ENCODE measurements around the gene HKDC1.
"Not testable (repeated sequence)": the region's sequence is repeated elsewhere in the genome, so short reads cannot be mapped to it uniquely, and the experiment has no call there.

HKDC1 gene

DNA sequence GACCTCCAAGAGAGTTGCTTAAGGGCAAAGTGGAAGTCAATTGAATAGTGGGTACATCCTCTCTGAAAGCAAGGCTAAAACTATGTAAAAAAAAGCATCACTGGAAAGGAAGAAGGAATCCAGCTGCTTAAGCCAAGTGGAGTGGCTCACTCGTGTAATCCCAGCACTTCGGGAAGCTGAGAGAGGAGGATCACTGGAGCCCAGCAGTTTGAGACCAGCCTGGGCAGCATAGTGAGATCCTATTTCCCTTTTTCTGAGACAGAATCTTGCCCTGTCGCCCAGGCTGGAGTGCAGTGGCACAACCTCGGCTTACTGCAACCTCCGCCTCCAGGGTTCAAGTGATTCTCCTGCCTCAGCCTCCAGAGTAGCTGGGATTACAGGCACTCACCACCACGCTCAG lies 64.3 kb downstream of the HKDC1 start:
- not testable (repeated sequence) for DNase-seq

DNA sequence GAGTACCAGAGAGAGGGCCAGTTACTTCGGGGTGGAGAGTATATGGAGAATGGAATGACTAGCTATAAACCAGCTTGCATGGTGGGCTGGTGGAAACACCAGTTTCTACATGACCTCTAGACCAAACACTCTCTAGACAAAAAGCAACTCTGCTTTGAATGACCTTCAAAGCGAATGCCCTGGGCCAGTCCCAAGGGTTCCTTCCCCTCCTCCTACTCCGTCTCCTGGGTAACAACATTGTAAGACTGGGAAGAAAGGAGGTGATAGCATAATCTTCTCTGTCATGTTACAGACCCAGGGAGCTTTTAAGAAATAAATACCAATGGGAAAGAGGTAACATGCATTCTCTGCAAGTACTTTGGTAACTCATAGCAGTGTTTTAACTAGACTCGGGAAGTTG lies 65.6 kb downstream of the HKDC1 start:
- no peak for DNase-seq

DNA sequence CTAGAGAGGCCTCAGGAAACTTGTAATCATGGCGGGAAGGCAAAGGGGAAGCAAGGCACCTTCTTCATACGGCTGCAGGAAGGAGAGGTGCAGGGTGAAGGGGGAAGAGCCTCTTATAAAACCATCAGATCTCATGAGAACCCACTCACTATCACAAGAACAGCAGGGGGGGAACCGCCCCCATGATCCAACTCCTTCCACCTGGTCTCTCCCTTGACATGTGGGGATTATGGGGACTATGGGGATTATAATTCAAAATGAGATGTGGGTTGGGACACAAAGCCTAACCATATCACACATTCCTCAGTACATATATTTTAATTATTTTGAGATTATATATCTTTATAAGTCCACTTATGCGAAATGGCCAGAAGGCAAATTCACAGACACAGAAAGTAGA lies 67.0 kb downstream of the HKDC1 start:
- no peak for DNase-seq

DNA sequence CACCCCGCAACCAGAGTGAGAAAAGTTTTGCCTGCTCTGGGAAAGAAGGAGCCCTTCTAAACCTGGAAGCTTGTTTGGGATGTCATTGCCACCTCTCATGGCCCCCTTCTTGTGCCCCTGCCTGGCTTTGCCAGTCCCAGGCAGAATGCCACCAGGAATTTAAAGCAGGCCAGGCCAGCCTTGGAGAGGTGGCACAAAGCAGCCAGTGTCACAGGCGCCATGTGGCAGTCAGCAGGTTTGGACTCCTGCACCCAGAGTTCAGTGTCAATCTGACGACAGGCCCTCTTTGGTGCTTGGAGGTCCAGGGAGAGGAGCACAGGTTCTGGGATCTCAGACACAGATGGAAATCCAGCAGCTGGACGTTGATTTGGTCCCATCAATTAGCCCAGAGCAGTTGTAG lies 70.9 kb downstream of the HKDC1 start:
- DNase-seq = no peak

DNA sequence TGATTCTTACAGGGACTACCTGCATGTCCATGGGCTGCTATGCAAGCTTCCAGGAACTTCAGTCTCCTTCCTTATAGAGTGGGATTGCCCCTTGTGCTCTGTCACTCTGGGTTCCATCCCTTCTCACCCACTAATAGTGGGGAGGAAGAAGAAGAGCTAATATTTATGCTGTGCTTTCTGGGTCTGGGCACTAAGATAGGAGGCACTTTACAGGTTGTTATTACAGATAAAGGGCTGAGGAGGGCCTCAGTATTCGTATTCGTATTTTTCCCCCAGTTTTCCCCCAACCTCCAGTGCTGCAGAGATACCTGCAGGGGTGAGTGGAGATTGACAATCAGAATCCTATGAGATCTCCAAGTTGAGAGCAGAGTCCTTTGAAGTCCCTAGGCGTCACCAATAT lies 72.3 kb downstream of the HKDC1 start:
- DNase-seq = no peak

DNA sequence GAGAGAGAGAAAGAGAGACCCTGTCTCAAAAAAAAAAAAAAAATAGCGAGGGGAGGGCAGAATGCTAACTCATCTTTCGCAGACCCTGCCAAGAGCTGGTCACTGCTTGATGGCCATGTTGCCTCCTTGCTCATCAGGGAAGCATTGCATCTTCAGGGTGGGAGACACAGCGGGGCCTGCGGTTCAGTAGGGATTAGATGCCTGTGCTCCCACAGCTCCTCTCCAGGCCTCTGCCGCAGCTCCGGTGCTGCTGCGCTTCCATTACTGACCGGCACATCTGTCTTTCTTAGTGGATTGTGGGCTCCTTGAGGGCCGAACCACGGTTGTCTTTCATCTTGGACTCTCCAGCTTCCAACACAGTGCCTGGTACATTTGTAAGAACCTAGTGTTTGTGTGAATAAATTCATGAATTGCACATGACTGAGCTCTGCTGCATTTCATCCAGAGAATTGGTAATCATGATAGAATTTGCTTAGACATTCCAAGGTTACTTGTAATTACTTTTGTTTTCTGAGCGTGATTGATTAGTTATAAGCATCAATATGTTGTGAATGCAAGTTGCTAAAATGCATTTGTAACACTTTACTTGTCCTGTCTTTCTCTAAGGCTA lies 75.0 kb downstream of the HKDC1 start:
- DNase-seq = no peak

DNA sequence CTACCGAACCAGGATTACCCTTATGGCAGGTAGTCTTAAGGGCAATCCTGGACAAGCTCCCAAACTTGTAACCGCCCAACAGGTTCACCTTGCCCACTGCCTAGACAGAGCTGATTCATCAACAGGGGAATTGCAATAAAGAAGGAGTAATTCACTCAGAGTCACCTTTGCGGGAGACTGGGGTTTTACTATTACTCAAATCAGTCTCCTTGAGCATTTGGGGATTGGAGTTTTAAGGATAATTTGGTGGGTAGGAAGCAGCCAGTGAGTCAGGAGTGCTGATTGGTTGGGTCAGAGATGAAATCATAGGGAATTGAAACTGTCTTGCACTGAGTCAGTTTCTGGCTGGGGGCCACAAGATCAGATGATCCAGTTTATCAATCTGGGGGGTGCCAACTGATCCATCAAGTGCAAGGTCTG lies 83.5 kb downstream of the HKDC1 start:
- no peak for DNase-seq

DNA sequence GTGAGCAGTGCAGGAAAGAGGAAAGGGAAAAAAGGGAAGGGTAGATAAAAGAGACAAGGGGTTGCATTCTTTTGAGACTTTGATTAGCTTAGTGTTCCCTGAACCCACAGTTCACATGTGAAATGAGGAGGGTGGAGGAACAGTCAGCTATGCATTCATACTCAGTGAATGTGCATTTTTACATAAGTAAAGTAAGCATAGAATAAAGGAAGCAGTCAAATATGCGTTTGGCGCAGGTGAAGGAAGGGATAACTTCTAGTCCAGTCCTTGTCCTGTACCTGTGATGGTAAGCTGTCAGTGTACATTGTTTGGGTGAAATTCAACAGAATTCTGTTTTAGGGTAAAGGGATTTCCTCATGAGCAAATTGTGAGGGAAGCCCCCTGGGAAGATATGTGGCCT lies 86.3 kb downstream of the HKDC1 start:
- DNase-seq = no peak

DNA sequence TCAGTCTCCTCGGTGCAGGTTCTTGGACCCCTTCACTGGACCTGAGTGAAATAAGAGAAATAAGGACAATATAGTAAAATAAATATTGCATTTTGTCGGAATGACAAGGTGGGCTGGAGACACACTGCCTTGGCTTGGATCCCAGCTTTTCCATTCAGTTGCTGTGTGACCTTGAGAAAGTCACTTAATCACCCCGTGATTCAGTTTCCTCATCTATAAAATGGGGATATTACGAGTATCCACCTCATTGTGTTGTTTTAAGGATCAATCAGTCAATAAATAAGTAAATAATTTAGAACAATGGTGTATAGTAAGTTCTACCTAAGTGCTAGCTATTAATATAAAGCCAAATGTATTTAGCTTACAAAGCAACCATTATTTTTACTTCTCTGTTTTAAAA lies 87.3 kb downstream of the HKDC1 start:
- no peak for DNase-seq

DNA sequence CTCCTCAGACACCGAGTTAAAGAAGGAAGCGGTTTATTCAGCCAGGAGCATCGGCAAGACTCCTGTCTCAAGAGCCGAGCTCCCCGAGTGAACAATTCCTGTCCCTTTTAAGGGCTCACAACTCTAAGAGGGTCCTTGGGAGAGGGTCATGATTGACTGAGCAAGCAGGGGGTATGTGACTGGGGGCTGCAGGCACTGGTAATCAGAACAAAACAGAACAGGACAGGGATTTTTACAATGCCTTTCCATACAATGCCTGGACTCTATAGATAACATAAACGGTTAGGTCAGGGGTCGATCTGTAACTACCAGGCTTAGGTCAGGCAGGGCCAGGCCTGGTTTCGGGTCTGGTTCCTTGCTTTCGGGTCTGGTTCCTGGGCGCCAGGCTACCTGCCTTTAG lies 88.2 kb downstream of the HKDC1 start:
- DNase-seq = not testable (repeated sequence)

DNA sequence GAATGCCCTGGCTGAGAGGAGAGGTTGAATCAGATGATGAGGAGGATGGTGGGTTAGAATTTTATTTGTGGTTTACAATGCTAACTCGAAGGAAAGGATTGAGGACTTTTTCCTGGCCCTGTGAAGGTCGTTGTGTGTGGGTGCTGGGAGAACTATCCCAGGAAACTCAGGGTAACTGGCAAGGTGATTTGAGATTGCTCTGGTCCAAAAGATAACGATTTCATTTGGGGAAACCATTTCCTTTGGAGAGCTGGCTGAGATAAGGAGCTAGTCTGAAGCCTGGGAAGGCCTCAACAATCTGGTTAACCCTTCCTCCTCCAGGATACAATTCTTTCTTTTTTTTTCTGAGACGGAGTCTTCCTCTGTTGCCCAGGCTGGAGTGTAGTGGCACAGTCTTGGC lies 91.2 kb downstream of the HKDC1 start:
- DNase-seq = no peak

DNA sequence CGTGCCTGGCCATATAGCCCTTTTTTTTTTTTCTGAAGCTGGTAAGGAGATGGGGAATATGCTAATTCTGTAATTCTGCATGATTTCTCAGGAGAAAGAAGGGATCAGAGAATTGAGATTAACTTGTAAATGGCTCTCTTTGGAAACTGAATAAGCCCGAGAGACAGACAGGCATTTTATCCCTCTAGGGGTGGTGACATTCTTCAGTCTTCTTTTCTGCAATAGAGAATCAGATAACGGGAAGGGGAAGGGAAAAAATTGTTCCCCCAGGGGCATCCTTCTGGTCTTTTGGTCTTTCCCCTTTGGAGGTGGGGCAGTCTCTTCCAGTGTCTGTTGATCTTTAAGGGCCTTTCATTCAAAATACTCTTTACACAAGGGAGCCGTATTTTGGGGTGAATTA lies 92.4 kb downstream of the HKDC1 start:
- DNase-seq = no peak

DNA sequence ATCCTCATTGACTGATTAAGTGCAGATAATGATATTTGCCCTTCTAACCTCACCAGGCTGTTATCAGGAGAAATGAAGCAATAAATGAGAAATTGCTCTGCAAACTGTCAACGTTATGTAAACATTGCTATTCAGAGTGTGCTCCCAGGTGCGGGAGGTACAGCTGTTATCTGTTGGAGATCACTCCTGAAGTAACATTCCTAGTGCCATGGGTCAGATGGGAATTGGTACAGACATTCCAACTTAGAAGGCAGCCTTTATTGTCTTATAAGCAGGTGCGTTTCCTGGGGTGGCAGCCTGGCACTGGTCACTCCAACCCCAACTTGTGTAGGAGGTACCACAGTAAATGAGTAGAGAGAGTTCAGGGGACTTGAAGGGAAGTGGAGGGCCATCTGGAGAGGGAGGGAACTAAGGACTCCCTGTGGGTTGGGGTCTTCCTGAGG lies 95.0 kb downstream of the HKDC1 start:
- no peak for DNase-seq

DNA sequence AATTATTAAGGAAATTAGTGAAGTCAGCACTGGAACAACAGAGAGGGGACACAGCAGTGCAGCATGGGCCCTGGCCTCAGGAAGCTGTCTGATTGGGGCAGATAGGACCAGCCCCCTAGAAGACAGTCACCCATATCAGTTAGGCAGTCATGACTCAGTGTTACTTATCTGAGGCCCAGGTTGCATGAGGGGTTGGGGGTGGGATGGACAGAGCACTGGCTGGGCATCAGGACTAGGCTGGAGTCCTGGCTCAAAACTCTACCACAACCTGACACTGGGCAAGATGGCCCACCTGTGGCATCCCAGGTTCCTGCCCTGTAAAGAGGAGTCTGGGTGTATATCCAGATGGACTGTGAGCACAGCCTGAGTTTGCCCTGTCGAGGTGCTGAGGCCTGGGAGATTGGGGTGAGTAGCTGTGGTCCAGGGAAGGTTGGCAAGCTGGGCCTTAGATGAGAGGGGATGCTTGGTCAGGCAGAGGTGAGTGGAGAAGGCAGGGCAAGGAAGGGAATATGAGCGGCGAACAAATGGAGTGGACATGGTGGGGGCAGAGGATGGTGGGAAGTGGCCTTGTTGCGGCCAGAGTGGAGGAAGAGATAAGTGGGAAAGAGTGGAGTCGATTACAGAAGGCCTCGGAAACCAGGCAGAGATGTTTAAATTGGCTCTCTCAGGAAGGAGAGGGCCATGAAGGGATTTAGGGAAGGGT lies 95.6 kb downstream of the HKDC1 start:
- DNase-seq = no peak

DNA sequence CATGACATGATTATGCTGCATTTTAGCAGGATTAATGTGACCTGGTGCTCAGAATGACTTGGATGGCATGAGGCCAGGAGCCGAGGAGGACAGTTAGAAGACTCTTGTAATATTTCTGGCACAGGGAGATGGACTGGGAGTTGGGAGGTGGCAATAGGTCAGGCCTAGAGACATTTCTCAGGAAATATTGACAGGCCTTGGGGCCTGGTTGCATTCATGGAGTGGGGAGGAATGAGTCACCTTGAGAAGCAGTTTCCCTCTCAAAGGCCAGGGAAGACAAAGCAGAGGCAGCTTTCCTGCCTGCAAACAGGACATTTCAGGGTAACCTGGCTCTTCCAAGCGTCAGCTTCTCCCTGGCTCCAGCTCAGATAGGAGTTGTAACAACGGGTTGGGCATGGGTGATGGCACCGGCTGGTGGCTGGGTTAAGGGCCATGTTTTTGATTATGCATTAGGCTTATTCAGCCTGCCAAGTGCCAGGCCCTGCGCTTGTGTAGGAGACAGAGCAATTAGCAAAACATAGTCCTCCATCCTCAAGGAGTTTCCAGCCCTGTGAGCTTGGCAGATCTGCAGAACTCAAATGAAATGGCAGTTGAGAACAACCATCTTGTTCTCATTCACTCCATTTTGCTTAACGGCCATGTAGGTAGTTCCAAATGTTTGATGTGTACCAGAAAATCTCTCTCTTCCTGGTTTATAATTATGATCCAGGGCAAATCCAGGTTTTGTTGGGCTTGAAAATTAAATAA lies 96.4 kb downstream of the HKDC1 start:
- no peak for DNase-seq
